HG03066 (cell line): ENCODE measurements around the gene CEACAM3.

Experiments used
- ATAC-seq: cut with Tn5 transposase; IDR thresholded peaks from one replicate; pipeline ENCODE4 v1.9.1; 2021; ENCODE audit warnings: low read depth; ENCODE audit not compliant: unreplicated experiment

The CEACAM3 gene

GRCh38 chr19:41792513-41793413 lies 3.6 kb upstream of the CEACAM3 start:
- no peak for ATAC-seq

GRCh38 chr19:41793414-41793727 lies 3.0 kb upstream of the CEACAM3 start:
- no peak for ATAC-seq

- no peak for ATAC-seq
These were observed 1.3 kb upstream of the CEACAM3 start for GRCh38 chr19:41795031-41795461.

- ATAC-seq = no peak
These were observed 514 bp downstream of the CEACAM3 start for GRCh38 chr19:41796901-41797300.

GRCh38 chr19:41799444-41800000 lies 3.1 kb downstream of the CEACAM3 start:
- ATAC-seq = no peak

GRCh38 chr19:41801031-41801430 lies 4.6 kb downstream of the CEACAM3 start:
- no peak for ATAC-seq

- ATAC-seq = no peak
These were observed 5.4 kb downstream of the CEACAM3 start for GRCh38 chr19:41801792-41802211.

GRCh38 chr19:41802770-41803169 lies 6.4 kb downstream of the CEACAM3 start:
- ATAC-seq = no peak

- no peak for ATAC-seq
These were observed 7.9 kb downstream of the CEACAM3 start for GRCh38 chr19:41804336-41804735.

- ATAC-seq = no peak
These were observed 10.8 kb downstream of the CEACAM3 start for GRCh38 chr19:41807176-41807575.

GRCh38 chr19:41808663-41809566 lies 12.5 kb downstream of the CEACAM3 start:
- no peak for ATAC-seq

- no peak for ATAC-seq
These were observed 13.9 kb downstream of the CEACAM3 start for GRCh38 chr19:41810301-41810700.

- no peak for ATAC-seq
These were observed 14.6 kb downstream of the CEACAM3 start for GRCh38 chr19:41811036-41811435.

- ATAC-seq = no peak
These were observed 15.6 kb downstream of the CEACAM3 start for GRCh38 chr19:41811981-41812380.

- no peak for ATAC-seq
These were observed 17.5 kb downstream of the CEACAM3 start for GRCh38 chr19:41813911-41814310.

GRCh38 chr19:41815301-41815700 lies 18.9 kb downstream of the CEACAM3 start:
- ATAC-seq = no peak

- ATAC-seq = no peak
These were observed 20.4 kb downstream of the CEACAM3 start for GRCh38 chr19:41816761-41817160.

- ATAC-seq = no peak
These were observed 24.8 kb downstream of the CEACAM3 start for GRCh38 chr19:41821003-41821735.

GRCh38 chr19:41837981-41838708 lies 41.8 kb downstream of the CEACAM3 start:
- no peak for ATAC-seq

GRCh38 chr19:41839211-41839610 lies 42.8 kb downstream of the CEACAM3 start:
- no peak for ATAC-seq
